ENCODE results near the gene BCAS1. TPM values are rescaled to one million over a fixed set of nuclear protein-coding genes. Genes with fewer than 3 reads are reported as not detected.
"Not testable (repeated sequence)": the region's sequence is repeated elsewhere in the genome, so short reads cannot be mapped to it uniquely, and the experiment has no call there.

BCAS1 gene
- total RNA-seq, 2 experiments from 2014 or later = not detected

DNA sequence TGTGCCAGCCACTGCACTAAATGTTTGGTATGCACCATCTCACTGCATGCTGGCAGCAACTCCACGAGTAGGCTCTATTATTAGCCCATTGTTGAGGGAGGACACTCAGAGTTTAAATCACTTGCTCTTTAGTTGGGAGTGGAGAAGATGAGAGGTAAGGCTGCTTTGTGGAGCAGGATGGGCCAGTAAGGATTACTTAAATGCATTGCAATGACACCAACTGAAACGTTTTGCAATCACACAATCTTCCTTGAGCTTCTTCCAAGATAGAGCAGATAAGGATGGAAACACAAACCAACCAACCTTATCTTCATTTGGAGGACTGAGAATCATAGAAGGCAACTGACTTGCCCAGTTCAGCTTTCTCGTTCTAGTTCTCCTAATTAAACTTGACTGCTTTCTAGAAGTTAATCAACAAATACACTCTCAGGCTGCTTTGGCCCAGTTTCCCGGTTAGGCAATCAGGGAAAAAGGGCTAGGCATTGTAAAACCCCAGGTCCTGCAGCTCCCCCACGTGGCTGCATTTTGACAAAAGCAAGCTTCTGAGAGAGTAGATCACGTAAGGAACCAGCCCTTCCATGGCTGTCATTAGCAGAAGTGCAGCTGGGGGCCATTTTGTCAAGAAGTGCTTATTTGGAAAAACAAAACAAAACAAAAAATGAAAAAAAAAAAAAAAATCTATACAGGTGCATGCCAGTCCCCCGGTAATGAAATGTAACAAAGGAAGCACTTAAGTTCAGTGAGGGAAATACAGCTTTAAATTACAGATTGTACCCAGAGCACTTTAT, 130.6 kb downstream of the BCAS1 start:
- no peak overlapping the region for H3K4me3 Mint-ChIP-seq
- ChIA-PET POLR2A (interaction anchor here (0.8 to 2.5 kb wide), 6 partner anchors 297 to 360 kb away, joined by 3 to 13 read pairs (median 6); partner anchors contain the start of gene ZNF217), CTCF (interaction anchor here (0.6 to 10.3 kb wide), 37 partner anchors 9 to 1612 kb away, joined by 3 to 100 read pairs (median 4); partner anchors contain the start of gene ZNF217)
- H3K4me1 Mint-ChIP-seq = peaks cover 39% of the 10 kb centered on the region
- no peaks in the 10 kb centered on the region for H3K36me3 Mint-ChIP-seq (ENCODE audit: low read depth)
- H3K27ac Mint-ChIP-seq = no peak overlapping the region
- H3K27me3 Mint-ChIP-seq = no peaks in the 10 kb centered on the region
- DNase-seq = peak; percentile 81
- H3K9me3 Mint-ChIP-seq = no peaks in the 10 kb centered on the region

- H3K4me1 Mint-ChIP-seq = peaks cover 42% of the 10 kb centered on the region
- ChIA-PET CTCF (interaction anchor here (0.6 to 10.3 kb wide), 21 partner anchors 9 to 526 kb away, joined by 3 to 100 read pairs (median 4); no protein-coding TSS in a partner anchor), POLR2A (interaction anchor here (1.3 to 2.5 kb wide), 5 partner anchors 296 to 359 kb away, joined by 3 to 13 read pairs (median 6); partner anchors contain the start of gene ZNF217)
- DNase-seq = no peak
- H3K9me3 Mint-ChIP-seq = no peaks in the 10 kb centered on the region
- H3K27me3 Mint-ChIP-seq = no peaks in the 10 kb centered on the region
- no peaks in the 10 kb centered on the region for H3K36me3 Mint-ChIP-seq (ENCODE audit: low read depth)
- no peak overlapping the region for H3K4me3 Mint-ChIP-seq
- H3K27ac Mint-ChIP-seq = no peak overlapping the region
Observed at GRCh38 chr20:53939190-53939571, 131.2 kb downstream of the BCAS1 start.

DNA sequence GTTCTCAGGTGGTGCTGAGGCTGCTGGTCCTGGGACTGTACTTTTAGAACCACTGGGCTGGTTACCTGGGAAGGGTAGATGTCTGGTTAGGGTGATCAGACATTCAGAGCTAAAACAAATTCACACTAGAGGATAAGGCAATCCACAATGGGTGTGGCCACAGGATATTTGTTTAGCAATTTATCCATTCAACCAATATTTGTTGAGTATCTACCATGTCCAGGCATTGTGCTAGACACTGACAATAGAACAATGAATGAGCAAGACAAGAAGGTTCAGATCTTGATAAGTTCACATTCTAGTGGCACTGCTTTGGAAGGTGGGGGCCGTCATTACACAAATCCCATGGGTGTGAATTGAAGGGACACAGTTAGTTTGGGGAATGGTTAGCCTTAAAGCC, 131.7 kb downstream of the BCAS1 start:
- CTCF ChIA-PET = interaction anchor here (0.9 to 10.3 kb wide), 10 partner anchors 8 to 392 kb away, joined by 3 to 100 read pairs (median 8); no protein-coding TSS in a partner anchor
- no peak overlapping the region for H3K4me3 Mint-ChIP-seq
- POLR2A ChIA-PET = interaction anchor here (0.9 to 1.7 kb wide), 4 partner anchors 12 to 359 kb away, joined by 3 to 13 read pairs (median 4); no protein-coding TSS in a partner anchor
- H3K27ac Mint-ChIP-seq = no peak overlapping the region
- no peaks in the 10 kb centered on the region for H3K36me3 Mint-ChIP-seq (ENCODE audit: low read depth)
- H3K27me3 Mint-ChIP-seq = no peaks in the 10 kb centered on the region
- DNase-seq = no peak
- H3K9me3 Mint-ChIP-seq = no peaks in the 10 kb centered on the region
- peaks cover 43% of the 10 kb centered on the region for H3K4me1 Mint-ChIP-seq

- Mint-ChIP-seq H3K27me3 (no peaks in the 10 kb centered on the region), H3K36me3 (ENCODE audit: low read depth) (no peaks in the 10 kb centered on the region), H3K9me3 (no peaks in the 10 kb centered on the region), H3K4me1 (peaks cover 44% of the 10 kb centered on the region), H3K27ac (no peak overlapping the region), H3K4me3 (no peak overlapping the region)
- no peak for DNase-seq
- ChIA-PET POLR2A (interaction anchor here (0.9 to 1.0 kb wide), 2 partner anchors 11 to 343 kb away, joined by 3 read pairs; no protein-coding TSS in a partner anchor), CTCF (interaction anchor here (0.9 to 10.3 kb wide), 6 partner anchors 21 to 391 kb away, joined by 3 to 100 read pairs (median 8); no protein-coding TSS in a partner anchor)
Observed at GRCh38 chr20:53937929-53938367, 132.4 kb downstream of the BCAS1 start.

- H3K4me3 Mint-ChIP-seq = no peak overlapping the region
- peaks cover 44% of the 10 kb centered on the region for H3K4me1 Mint-ChIP-seq
- ChIA-PET CTCF (interaction anchor here (1.3 to 10.3 kb wide), 3 partner anchors 20 to 358 kb away, joined by 3 to 100 read pairs (median 42); no protein-coding TSS in a partner anchor), POLR2A (interaction anchor here (1.0 kb wide), 1 partner anchor 342 kb away, joined by 3 read pairs; no protein-coding TSS in a partner anchor)
- H3K27ac Mint-ChIP-seq = no peak overlapping the region
- no peaks in the 10 kb centered on the region for H3K9me3 Mint-ChIP-seq
- no peaks in the 10 kb centered on the region for H3K27me3 Mint-ChIP-seq
- no peaks in the 10 kb centered on the region for H3K36me3 Mint-ChIP-seq (ENCODE audit: low read depth)
- DNase-seq = no peak
Observed at GRCh38 chr20:53937339-53937741, 133.1 kb downstream of the BCAS1 start.

DNA sequence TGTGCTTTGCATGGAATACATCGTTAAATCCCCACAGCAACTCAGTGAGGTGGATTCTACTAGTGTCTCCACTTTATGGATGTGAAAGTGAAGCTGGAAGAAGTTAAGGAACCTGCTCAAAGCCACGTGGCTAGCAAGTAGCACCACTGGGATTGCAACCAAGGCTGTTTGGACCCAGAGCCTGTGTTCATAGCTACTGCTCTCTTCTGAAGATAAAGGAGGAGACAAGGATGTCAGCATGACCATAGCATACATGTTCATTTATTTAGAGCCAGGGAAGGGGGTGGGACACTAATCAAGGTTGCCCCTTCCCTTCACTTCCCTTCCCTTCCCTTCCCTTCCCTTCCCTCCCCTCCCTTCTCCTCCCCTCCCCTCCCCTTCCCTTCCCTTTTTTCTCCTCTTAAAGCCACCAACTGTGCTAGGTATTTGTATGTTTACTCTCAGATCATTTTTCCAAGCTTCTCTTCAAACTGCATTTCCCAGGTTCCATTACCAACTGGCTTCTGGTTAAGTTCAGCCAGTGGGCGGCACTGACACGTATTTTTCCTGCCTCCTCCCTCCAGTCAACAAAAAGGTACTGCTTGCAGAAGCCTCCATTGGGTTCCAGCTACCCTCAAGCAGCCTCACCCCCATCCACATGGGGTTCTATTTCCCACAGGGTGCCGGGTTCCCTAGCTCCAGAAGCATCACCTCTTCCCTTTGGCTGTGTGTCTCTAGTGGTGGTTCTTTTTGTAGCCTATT, 134.9 kb downstream of the BCAS1 start:
- ChIA-PET POLR2A (interaction anchor here (0.9 to 1.8 kb wide), 10 partner anchors 9 to 356 kb away, joined by 3 to 10 read pairs (median 5); partner anchors contain the start of gene ZNF217), CTCF (interaction anchor here (0.7 to 10.3 kb wide), 10 partner anchors 18 to 384 kb away, joined by 3 to 100 read pairs (median 3); no protein-coding TSS in a partner anchor)
- Mint-ChIP-seq H3K9me3 (no peaks in the 10 kb centered on the region), H3K4me3 (no peak overlapping the region), H3K27ac (peak overlapping the region; percentile 58), H3K27me3 (peaks cover 2% of the 10 kb centered on the region), H3K36me3 (ENCODE audit: low read depth) (no peaks in the 10 kb centered on the region), H3K4me1 (peaks cover 46% of the 10 kb centered on the region)
- DNase-seq = no peak

DNA sequence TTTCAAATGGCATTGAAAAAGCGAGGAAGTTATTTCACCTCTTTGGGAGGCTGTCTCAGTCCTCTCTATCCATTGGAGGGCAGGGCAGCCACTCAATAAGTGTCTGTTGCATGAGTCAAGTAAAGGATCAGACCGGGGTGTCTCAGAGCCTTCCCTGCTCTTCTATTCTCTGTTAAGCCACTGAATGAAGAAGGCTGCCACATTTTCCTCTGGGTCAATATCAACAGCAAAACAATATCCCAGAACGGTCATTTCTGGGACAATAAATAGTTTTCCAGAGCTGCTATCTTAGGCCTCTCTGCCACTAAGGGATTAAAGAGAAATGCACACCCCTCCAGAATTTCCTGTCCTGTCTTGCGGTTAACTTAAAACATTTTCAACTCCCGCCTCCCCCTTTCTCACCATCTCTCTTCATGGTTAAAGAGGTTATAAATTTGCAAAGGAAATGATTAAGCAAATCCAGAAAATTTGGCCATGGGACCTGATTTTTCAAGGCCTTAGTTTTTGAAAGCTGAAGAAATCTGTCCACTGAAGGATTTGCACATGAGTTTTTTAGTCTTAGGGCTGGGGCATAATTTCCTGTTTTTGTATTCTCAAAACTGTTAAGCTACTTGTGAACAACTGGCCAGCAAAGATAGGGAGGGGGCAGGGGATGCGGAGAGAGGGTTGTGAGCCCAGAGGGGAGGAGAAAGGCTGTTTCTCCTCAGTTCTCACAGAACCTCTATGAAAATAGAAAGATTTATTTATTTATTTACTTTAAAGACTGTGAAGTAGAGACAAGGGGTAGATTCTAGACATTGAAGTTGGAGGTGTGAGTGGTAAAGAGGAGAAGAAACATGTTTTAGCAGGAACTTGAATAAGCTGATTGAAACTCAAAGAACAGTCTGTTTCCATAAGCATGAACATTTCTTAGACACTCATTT, 135.7 kb downstream of the BCAS1 start:
- Mint-ChIP-seq H3K9me3 (no peaks in the 10 kb centered on the region), H3K4me1 (peaks cover 42% of the 10 kb centered on the region), H3K27ac (peak overlapping the region; percentile 58), H3K27me3 (peaks cover 2% of the 10 kb centered on the region), H3K4me3 (peak overlapping the region; percentile 37), H3K36me3 (ENCODE audit: low read depth) (no peaks in the 10 kb centered on the region)
- DNase-seq = no peak
- ChIA-PET POLR2A (interaction anchor here (0.9 to 1.8 kb wide), 11 partner anchors 8 to 355 kb away, joined by 3 to 10 read pairs (median 5); partner anchors contain the start of gene ZNF217), CTCF (interaction anchor here (0.6 to 10.3 kb wide), 11 partner anchors 17 to 383 kb away, joined by 3 to 100 read pairs (median 3); no protein-coding TSS in a partner anchor)

GRCh38 chr20:53933232-53933846, 137.1 kb downstream of the BCAS1 start:
- Mint-ChIP-seq H3K27ac (no peak overlapping the region), H3K27me3 (peaks cover 2% of the 10 kb centered on the region), H3K4me3 (no peak overlapping the region), H3K4me1 (peaks cover 38% of the 10 kb centered on the region), H3K9me3 (no peaks in the 10 kb centered on the region), H3K36me3 (ENCODE audit: low read depth) (no peaks in the 10 kb centered on the region)
- CTCF ChIA-PET = interaction anchor here (0.7 to 10.3 kb wide), 5 partner anchors 9 to 351 kb away, joined by 3 to 100 read pairs (median 3); no protein-coding TSS in a partner anchor
- POLR2A ChIA-PET = interaction anchor here (0.9 kb wide), 1 partner anchor 48 kb away, joined by 3 read pairs; no protein-coding TSS in a partner anchor
- DNase-seq = no peak

GRCh38 chr20:53932655-53933192, 137.7 kb downstream of the BCAS1 start:
- POLR2A ChIA-PET = interaction anchor here (0.9 kb wide), 1 partner anchor 47 kb away, joined by 3 read pairs; no protein-coding TSS in a partner anchor
- H3K9me3 Mint-ChIP-seq; DNase-seq; H3K27ac Mint-ChIP-seq; H3K36me3 Mint-ChIP-seq (ENCODE audit: low read depth); H3K27me3 Mint-ChIP-seq; H3K4me3 Mint-ChIP-seq: not testable (repeated sequence)
- H3K4me1 Mint-ChIP-seq = peaks cover 38% of the 10 kb centered on the region
- CTCF ChIA-PET = interaction anchor here (0.6 to 10.3 kb wide), 5 partner anchors 15 to 1621 kb away, joined by 3 to 100 read pairs (median 3); no protein-coding TSS in a partner anchor

GRCh38 chr20:53931597-53931996, 138.8 kb downstream of the BCAS1 start:
- Mint-ChIP-seq H3K9me3 (no peaks in the 10 kb centered on the region), H3K27me3 (peaks cover 2% of the 10 kb centered on the region), H3K4me1 (peaks cover 43% of the 10 kb centered on the region), H3K36me3 (ENCODE audit: low read depth) (no peaks in the 10 kb centered on the region), H3K27ac (no peak overlapping the region), H3K4me3 (no peak overlapping the region)
- DNase-seq = no peak
- CTCF ChIA-PET = interaction anchor here (2.3 to 3.0 kb wide), 2 partner anchors 8 to 16 kb away, joined by 10 to 18 read pairs; no protein-coding TSS in a partner anchor
- POLR2A ChIA-PET = interaction anchor here (1.3 kb wide), 1 partner anchor 10 kb away, joined by 3 read pairs; no protein-coding TSS in a partner anchor
